Bronchial epithelial cell (primary cell): ENCODE measurements around the gene PRDM12. TPM values are rescaled to one million over a fixed set of nuclear protein-coding genes. Genes with fewer than 3 reads are reported as not detected.

Experiments
- DNase-seq: peaks from one replicate; pipeline ENCODE4 v3.0.0-alpha.2; 2010; ENCODE audit warnings: low read depth
- FAIRE-seq: peaks from 2 replicates; lab custom pipeline; 2011; peaks lifted over from hg19 to GRCh38; lab: Jason Lieb, UNC
- H3K27me3 ChIP-seq: 2 replicates; pipeline ENCODE4 v1.5.1; 2011; ENCODE audit warnings: low read length; ENCODE audit not compliant: control insufficient read depth, insufficient read depth
- H3K36me3 ChIP-seq: 2 replicates; pipeline ENCODE4 v1.5.1; 2011; ENCODE audit warnings: low read length; ENCODE audit not compliant: control insufficient read depth, insufficient read depth
- H3K4me3 ChIP-seq: 2 replicates; pipeline ENCODE4 v1.5.1; 2011; ENCODE audit warnings: mild to moderate bottlenecking, low read depth, low read length, control low read depth
- CTCF ChIP-seq: IDR thresholded peaks from 2 replicates; pipeline ENCODE4 v1.5.1; 2011; ENCODE audit warnings: mild to moderate bottlenecking, moderate library complexity, low read length, control low read depth, inconsistent platforms; ENCODE audit not compliant: insufficient read depth, severe bottlenecking
- total RNA-seq: library from RNA; depleted of rRNA; stranded (reverse); fragments of >200 nt; gene quantifications from 2 replicates; pipeline ENCODE4 v1.2.1, GENCODE V29; 2014

Gene PRDM12
- total RNA-seq: not detected in 2 replicates

GRCh38 chr9:130664251-130665028 lies at the start of gene PRDM12:
TSS of gene PRDM12 (plus strand) at chr9:130664594. CDS start at chr9:130664654, 60 bp downstream.
- H3K36me3 ChIP-seq: no peaks in the 10 kb centered on the region
- FAIRE-seq (no peak), DNase-seq (no peak)
- H3K27me3 ChIP-seq: peaks cover 74% of the 10 kb centered on the region
- no peak within 1 kb of the TSS for H3K4me3 ChIP-seq
- TF ChIP-seq CTCF: no peak

GRCh38 chr9:130616451-130616850 lies 47.9 kb upstream of the PRDM12 start:
- TF ChIP-seq CTCF: no peak
- DNase-seq (no peak), FAIRE-seq (no peak)
- H3K4me3 ChIP-seq: no peak overlapping the region
- peaks cover 27% of the 10 kb centered on the region for H3K36me3 ChIP-seq
- no peaks in the 10 kb centered on the region for H3K27me3 ChIP-seq

- DNase-seq: no peak
- Histone ChIP-seq H3K36me3 (peaks cover 21% of the 10 kb centered on the region), H3K4me3 (no peak overlapping the region), H3K27me3 (no peaks in the 10 kb centered on the region)
- TF ChIP-seq CTCF: no peak
- no peak for FAIRE-seq
Observed at GRCh38 chr9:130623466-130623865, 40.9 kb upstream of the PRDM12 start.

GRCh38 chr9:130624154-130624553 lies 40.2 kb upstream of the PRDM12 start:
- Histone ChIP-seq H3K27me3 (no peaks in the 10 kb centered on the region), H3K4me3 (no peak overlapping the region), H3K36me3 (peaks cover 19% of the 10 kb centered on the region)
- DNase-seq (no peak), FAIRE-seq (no peak)
- TF ChIP-seq CTCF: no peak

GRCh38 chr9:130626249-130626996 lies 38.0 kb upstream of the PRDM12 start:
- H3K27me3 ChIP-seq: no peaks in the 10 kb centered on the region
- no peak for TF ChIP-seq CTCF
- FAIRE-seq (no peak), DNase-seq (no peak)
- peaks cover 26% of the 10 kb centered on the region for H3K36me3 ChIP-seq
- H3K4me3 ChIP-seq: no peak overlapping the region
